Measurements from ENCODE around the gene PER1. TPM values are rescaled to one million over a fixed set of nuclear protein-coding genes. Genes with fewer than 3 reads are reported as not detected.

Gene PER1
- total RNA-seq, 1 experiment from 2014 or later = 87.6 TPM

DNA sequence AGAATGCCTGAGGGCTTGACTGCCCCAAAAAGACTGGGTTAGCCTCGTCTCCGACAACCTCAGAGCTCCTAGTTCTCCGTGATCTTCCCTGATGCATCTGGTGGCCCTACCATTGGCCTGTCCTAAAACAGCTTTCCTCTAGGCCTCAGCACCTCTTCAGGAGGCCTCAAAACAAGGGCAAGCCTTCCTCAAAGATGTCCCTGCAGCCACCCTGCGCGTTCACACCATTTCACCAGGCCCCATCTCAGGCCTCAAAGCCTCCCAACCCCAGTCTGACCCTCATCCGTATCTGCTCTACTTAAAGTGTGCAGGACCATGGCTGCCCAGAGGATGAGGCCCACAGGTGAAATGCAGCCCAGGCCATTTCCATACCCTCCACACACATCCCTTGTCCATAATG lies 41.3 kb downstream of the PER1 start:
- Histone ChIP-seq H3K4me3 (replicated peaks in 1 of 2; ENCODE audit: low read depth in 1 of 2, low read length in 2 of 2) (no peak overlapping the region), H3K9me3 (ENCODE audit: control insufficient read depth in 1 of 2, insufficient read depth in 1 of 2, low read depth in 1 of 2, low read length in 2 of 2) (no peaks in the 10 kb centered on the region), H3K9ac (ENCODE audit: low read length) (no peak overlapping the region), H2AFZ (ENCODE audit: low read depth, low read length, poor library complexity, severe bottlenecking) (no peak overlapping the region), H3K79me2 (ENCODE audit: insufficient read depth, low read length) (no peaks in the 10 kb centered on the region), H3K27ac (ENCODE audit: low read depth, low read length) (no peak overlapping the region), H3K4me1 (ENCODE audit: control insufficient read depth in 1 of 2, insufficient read depth in 2 of 2, low read length in 2 of 2) (peaks cover 0 to 9% of the 10 kb centered on the region in 2 experiments; a peak in 2 of 4 replicates), H3K4me2 (ENCODE audit: low read length) (no peak overlapping the region), H3K36me3 (ENCODE audit: control insufficient read depth in 1 of 2, insufficient read depth in 2 of 2, low read length in 2 of 2) (no peaks in the 10 kb centered on the region), H4K20me1 (ENCODE audit: insufficient read depth) (no peaks in the 10 kb centered on the region), H3K27me3 (ENCODE audit: insufficient read depth, low read length) (no peaks in the 10 kb centered on the region), H3K9me2 (ENCODE audit: insufficient read depth) (no peaks in the 10 kb centered on the region)
- TF ChIP-seq SIN3A (IDR thresholded peaks at IDR 0.05; ENCODE audit: low read depth) (no peak), RAD21 (IDR thresholded peaks at IDR 0.05; ENCODE audit: low read depth) (no peak)
- CTCF ChIA-PET = interaction anchor here (0.6 to 2.3 kb wide), 10 partner anchors 9 to 51 kb away, joined by 3 to 17 read pairs (median 4); no protein-coding TSS in a partner anchor
- DNase-seq (ENCODE audit: low read depth, low spot score) = no peak
- POLR2A ChIA-PET = interaction anchor here (1.3 to 1.6 kb wide), 2 partner anchors 9 to 50 kb away, joined by 3 to 4 read pairs; no protein-coding TSS in a partner anchor
- intact Hi-C loops (cut with micrococcal nuclease) = loop anchor here (1.0 kb wide), 1 partner anchor 51 kb away; no protein-coding TSS in a partner anchor
- RAD21 ChIA-PET (ENCODE audit: low non-redundant PET in 1 of 2, low total read pairs in 2 of 2, uncharacterized antibody in 2 of 2, unreplicated experiment in 2 of 2) = no interaction called here
- ATAC-seq = no peak
- no TSS peak for BruUV-seq (replicated peaks)

DNA sequence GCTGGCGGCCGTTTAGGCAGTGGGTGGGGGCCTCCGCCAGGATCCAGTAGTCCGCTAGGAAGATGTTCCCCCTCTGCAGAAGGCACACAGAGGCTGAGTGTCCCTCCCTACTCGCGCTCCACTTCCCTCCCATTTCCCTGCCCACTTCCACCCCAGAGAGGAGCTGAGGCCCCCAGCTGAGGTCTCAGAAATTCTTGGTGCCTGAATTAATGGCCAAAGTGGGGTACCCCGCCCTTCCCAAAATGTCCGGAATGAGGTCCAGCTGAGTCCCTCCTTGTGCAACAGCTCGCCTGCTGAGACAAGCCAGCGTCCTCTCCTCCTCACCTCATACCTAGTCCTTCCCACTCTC lies 41.8 kb downstream of the PER1 start:
- Histone ChIP-seq H3K4me3 (replicated peaks in 1 of 2; ENCODE audit: low read depth in 1 of 2, low read length in 2 of 2) (no peak overlapping the region), H3K36me3 (ENCODE audit: control insufficient read depth in 1 of 2, insufficient read depth in 2 of 2, low read length in 2 of 2) (no peaks in the 10 kb centered on the region), H3K4me2 (ENCODE audit: low read length) (peak overlapping the region; percentile 39), H3K27ac (ENCODE audit: low read depth, low read length) (no peak overlapping the region), H3K4me1 (ENCODE audit: control insufficient read depth in 1 of 2, insufficient read depth in 2 of 2, low read length in 2 of 2) (peaks cover 0 to 9% of the 10 kb centered on the region in 2 experiments; a peak in 2 of 4 replicates), H3K9me2 (ENCODE audit: insufficient read depth) (no peaks in the 10 kb centered on the region), H2AFZ (ENCODE audit: low read depth, low read length, poor library complexity, severe bottlenecking) (no peak overlapping the region), H3K9me3 (ENCODE audit: control insufficient read depth in 1 of 2, insufficient read depth in 1 of 2, low read depth in 1 of 2, low read length in 2 of 2) (no peaks in the 10 kb centered on the region), H3K79me2 (ENCODE audit: insufficient read depth, low read length) (no peaks in the 10 kb centered on the region), H3K27me3 (ENCODE audit: insufficient read depth, low read length) (no peaks in the 10 kb centered on the region), H4K20me1 (ENCODE audit: insufficient read depth) (no peaks in the 10 kb centered on the region), H3K9ac (ENCODE audit: low read length) (no peak overlapping the region)
- BruUV-seq (replicated peaks) = no TSS peak
- ATAC-seq = no peak
- ChIA-PET RAD21 (ENCODE audit: low non-redundant PET in 1 of 2, low total read pairs in 2 of 2, uncharacterized antibody in 2 of 2, unreplicated experiment in 2 of 2) (no interaction called here), CTCF (interaction anchor here (0.6 to 2.3 kb wide), 10 partner anchors 9 to 50 kb away, joined by 3 to 17 read pairs (median 4); no protein-coding TSS in a partner anchor), POLR2A (interaction anchor here (1.3 to 1.6 kb wide), 2 partner anchors 10 to 50 kb away, joined by 3 to 4 read pairs; no protein-coding TSS in a partner anchor)
- intact Hi-C loops (cut with micrococcal nuclease) = loop anchor here (1.0 kb wide), 1 partner anchor 50 kb away; no protein-coding TSS in a partner anchor
- TF ChIP-seq POLR2A (IDR thresholded peaks at IDR 0.05; ENCODE audit: borderline replicate concordance, extremely low read depth, insufficient read depth, insufficient read length) (no peak), CEBPB (IDR thresholded peaks at IDR 0.05; ENCODE audit: low read depth) (no peak), JUND (IDR thresholded peaks at IDR 0.05) (no peak), FOSL1 (IDR thresholded peaks at IDR 0.05; ENCODE audit: low read depth) (no peak), SRF (IDR thresholded peaks at IDR 0.05; ENCODE audit: low read depth) (no peak)
- TF ChIP-seq, protein P1, sequence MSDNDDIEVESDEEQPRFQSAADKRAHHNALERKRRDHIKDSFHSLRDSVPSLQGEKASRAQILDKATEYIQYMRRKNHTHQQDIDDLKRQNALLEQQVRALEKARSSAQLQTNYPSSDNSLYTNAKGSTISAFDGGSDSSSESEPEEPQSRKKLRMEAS (IDR thresholded peaks at IDR 0.05) = no peak
- TF ChIP-seq, protein P2, sequence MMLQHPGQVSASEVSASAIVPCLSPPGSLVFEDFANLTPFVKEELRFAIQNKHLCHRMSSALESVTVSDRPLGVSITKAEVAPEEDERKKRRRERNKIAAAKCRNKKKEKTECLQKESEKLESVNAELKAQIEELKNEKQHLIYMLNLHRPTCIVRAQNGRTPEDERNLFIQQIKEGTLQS (IDR thresholded peaks at IDR 0.05) = no peak
- DNase-seq (ENCODE audit: low read depth, low spot score) = no peak
